ENCODE measurements around the gene MTA3.
"Not testable (repeated sequence)": the region's sequence is repeated elsewhere in the genome, so short reads cannot be mapped to it uniquely, and the experiment has no call there.

The MTA3 gene

DNA sequence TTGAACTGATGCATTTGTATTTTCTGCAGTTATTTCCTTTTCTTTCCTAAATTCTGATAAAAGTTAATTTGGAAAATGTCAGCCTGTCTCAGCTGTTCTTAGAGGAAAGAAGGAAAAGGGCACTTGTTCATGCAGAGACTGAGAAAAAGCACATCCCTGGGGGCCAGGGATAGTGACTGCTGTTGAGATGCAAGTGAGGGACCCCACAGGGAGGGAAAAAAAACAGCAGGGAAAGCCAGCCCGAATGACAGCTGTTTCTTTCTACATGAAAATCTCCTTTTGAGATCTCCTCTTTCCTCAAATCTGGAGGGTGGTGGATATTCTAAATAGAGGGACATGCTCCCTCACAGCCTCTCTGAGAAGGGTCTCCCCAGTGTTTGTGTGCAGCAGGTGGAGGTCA is 14.0 kb upstream of the MTA3 start:
- TF ChIP-seq, protein P1, sequence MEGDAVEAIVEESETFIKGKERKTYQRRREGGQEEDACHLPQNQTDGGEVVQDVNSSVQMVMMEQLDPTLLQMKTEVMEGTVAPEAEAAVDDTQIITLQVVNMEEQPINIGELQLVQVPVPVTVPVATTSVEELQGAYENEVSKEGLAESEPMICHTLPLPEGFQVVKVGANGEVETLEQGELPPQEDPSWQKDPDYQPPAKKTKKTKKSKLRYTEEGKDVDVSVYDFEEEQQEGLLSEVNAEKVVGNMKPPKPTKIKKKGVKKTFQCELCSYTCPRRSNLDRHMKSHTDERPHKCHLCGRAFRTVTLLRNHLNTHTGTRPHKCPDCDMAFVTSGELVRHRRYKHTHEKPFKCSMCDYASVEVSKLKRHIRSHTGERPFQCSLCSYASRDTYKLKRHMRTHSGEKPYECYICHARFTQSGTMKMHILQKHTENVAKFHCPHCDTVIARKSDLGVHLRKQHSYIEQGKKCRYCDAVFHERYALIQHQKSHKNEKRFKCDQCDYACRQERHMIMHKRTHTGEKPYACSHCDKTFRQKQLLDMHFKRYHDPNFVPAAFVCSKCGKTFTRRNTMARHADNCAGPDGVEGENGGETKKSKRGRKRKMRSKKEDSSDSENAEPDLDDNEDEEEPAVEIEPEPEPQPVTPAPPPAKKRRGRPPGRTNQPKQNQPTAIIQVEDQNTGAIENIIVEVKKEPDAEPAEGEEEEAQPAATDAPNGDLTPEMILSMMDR (IDR thresholded peaks at IDR 0.05; ENCODE audit: control extremely low read depth, extremely low read depth, low read depth, missing control alignments), result no peak
- CTCF ChIA-PET, result no interaction called here
- POLR2A ChIA-PET, result no interaction called here
- DNase-seq (ENCODE audit: extremely low spot score), result no peak

DNA sequence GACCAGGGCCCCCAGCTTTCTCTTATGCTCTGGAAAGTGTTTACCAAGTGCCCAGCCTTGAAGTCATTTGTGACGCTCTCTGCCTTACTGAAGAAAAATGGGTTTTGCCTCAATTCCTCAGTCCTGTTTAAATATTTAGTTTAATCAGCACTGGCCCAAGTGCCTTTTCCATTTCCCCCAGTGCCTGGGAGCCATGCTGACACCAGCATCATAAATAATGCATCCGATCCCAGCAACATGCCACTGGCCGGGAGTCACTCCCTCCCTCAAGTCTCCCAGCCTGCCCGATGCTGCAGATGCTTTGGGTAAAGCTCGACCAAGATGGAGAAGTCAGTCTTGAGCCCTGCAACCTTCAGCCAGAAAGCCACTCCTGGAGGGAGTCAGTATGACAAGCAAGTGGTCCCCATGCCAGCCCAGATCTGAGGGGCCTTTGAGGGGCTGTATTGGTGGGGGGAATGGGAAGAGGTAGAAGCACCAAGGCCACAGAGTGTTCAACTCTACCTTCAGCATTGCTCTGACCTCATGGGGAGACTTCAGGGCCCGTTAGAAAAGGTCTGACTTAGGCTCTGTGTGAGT is 12.0 kb upstream of the MTA3 start:
- DNase-seq (ENCODE audit: extremely low spot score), result no peak
- POLR2A ChIA-PET, result no interaction called here
- TF ChIP-seq, protein P1 (IDR thresholded peaks at IDR 0.05; ENCODE audit: control extremely low read depth, extremely low read depth, low read depth, missing control alignments), result no peak
- CTCF ChIA-PET, result no interaction called here

DNA sequence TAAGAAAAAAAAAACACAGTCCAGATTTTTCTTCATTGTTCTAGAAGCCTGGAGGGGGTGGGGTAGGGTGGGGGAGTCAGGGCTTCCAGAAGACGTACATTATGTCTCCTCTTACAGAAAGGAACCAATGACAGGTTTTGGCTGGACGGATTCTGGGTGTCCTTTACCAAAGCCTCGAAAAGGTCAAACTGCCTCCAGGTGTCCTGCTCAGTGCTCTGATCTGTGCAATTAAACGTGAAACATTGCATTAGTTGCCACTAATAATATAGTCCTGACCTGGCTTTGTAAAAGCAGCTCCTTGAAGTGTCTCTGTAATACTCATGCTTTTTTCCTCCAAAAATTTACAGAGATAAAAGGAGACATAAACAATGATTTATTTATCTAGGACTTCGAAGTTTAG is 11.1 kb upstream of the MTA3 start:
- ChIA-PET CTCF (no interaction called here), POLR2A (no interaction called here)
- TF ChIP-seq, protein P1 (IDR thresholded peaks at IDR 0.05; ENCODE audit: control extremely low read depth, extremely low read depth, low read depth, missing control alignments), result no peak
- DNase-seq (ENCODE audit: extremely low spot score), result no peak

DNA sequence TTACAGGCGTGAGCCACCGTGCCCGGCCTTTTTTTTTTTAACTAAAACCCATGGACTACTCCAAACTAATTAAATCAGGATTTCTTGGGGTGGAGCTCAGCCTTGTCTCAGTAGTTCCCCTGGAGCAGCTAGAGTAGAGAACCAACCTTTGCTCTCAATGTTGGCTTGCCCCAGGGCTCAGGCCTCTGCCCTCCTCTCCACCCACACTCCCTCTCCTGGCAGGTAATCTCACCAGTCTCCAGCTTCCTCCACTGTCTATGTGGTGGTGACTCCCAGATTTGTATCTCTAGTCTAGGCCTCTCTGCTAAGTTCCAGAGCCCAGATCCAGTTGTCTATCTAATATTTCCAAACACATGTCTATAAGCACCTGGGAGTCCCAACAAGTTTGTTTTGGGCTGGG is 9.6 kb upstream of the MTA3 start:
- CTCF ChIA-PET, result no interaction called here
- TF ChIP-seq, protein P1 (IDR thresholded peaks at IDR 0.05; ENCODE audit: control extremely low read depth, extremely low read depth, low read depth, missing control alignments), result no peak
- POLR2A ChIA-PET, result no interaction called here
- no peak for DNase-seq (ENCODE audit: extremely low spot score)

DNA sequence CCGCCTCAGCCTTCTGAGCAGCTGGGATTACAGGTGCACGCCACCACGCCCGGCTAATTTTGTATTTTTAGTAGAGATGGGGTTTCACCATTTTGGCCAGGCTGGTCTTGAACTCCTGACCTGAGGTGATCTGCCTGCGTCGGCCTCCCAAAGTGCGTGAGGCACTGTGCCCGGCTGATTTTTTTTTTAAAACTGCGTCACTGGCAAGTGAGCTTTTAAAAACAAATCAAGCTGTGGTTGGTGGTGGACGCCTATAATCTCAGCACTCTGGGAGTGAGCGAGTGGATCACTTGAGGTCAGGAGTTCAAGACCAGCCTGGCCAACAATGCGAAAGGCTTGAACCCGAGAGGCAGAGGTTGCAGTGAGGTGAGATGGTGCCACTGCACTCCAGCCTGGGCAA is 8.3 kb upstream of the MTA3 start:
- POLR2A ChIA-PET, result not testable (repeated sequence)

DNA sequence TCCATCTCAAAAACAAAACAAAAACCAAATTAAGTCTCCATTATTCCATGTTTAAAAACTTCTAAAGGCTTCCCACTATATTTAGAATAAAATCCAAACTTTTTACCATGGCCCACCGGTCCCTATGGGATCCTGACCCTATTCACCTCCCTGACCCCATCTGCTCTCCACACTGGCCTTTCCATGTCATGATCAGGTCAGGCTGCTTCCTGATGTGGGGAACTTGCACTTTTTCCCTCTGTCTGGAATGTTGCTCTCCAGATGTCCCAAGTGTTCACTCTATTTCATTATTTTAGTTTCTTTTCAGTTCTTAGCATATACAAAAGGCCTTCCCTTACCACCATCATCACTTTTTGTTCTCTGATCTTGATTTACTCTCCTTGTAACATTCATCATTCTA is 7.5 kb upstream of the MTA3 start:
- TF ChIP-seq, protein P1 (IDR thresholded peaks at IDR 0.05; ENCODE audit: control extremely low read depth, extremely low read depth, low read depth, missing control alignments), result no peak
- ChIA-PET CTCF (interaction anchor here (2.5 kb wide), 1 partner anchor 10 kb away, joined by 5 read pairs; no protein-coding TSS in a partner anchor), POLR2A (no interaction called here)

More for the DNA sequence above, 8.3 kb upstream of the MTA3 start:
- CTCF ChIA-PET, result interaction anchor here (2.5 kb wide), 1 partner anchor 9 kb away, joined by 5 read pairs; no protein-coding TSS in a partner anchor
- not testable (repeated sequence) for DNase-seq (ENCODE audit: extremely low spot score)

DNA sequence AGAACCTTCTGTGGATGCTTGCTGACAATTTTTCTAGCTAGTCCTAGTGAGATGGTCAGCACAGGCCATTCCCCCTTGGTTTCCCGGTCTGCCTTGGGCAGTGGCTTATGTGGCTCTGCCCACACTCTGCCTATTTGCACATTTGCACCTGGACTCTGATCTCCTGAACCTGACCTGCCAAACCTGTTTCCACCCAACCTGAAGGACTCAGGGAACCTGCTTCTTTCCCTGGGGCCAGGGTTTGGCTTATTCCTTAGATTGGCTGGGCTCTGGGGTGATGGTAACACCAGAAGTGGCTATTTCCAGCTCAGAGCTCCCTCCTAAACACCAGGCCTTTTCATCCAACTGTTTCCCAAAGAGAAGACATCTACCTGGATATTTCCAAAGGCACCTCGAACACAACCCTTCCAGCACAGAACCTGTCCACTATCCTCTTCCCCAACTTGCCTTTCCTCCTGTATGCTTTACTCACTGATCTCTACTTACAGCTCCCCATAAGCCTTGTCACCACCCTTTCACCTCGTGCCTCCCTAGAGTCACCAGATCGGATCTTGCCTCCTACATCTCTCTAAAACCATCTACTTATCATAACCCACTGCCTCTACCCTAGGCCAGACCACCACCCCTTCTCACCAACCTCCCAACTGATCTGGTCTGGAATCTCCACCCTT is 5.8 kb upstream of the MTA3 start:
- DNase-seq (ENCODE audit: extremely low spot score), result no peak
- ChIA-PET CTCF (interaction anchor here (1.0 to 1.2 kb wide), 2 partner anchors 11 to 16 kb away, joined by 3 read pairs; no protein-coding TSS in a partner anchor), POLR2A (no interaction called here)
- TF ChIP-seq, protein P1 (IDR thresholded peaks at IDR 0.05; ENCODE audit: control extremely low read depth, extremely low read depth, low read depth, missing control alignments), result no peak

More for the DNA sequence above, 7.5 kb upstream of the MTA3 start:
- DNase-seq (ENCODE audit: extremely low spot score), result no peak

Data from GM10248 (cell line).